ENCODE measurements around the gene CCDC3. TPM values are rescaled to one million over a fixed set of nuclear protein-coding genes. Genes with fewer than 3 reads are reported as not detected.

Gene CCDC3
- total RNA-seq, 1 donor from 2014 or later: 13.0 TPM

GRCh38 chr10:12907656-12908055 lies 93.9 kb downstream of the CCDC3 start:
- Histone ChIP-seq H3K27ac (ENCODE audit: low read depth, low read length) (peak overlapping the region; percentile 36), H3K4me1 (ENCODE audit: control insufficient read depth in 3 of 3, insufficient read depth in 3 of 3, low read length in 3 of 3) (peaks cover 3 to 8% (median 7%) of the 10 kb centered on the region in 3 donors), H3K9me3 (ENCODE audit: control insufficient read depth in 3 of 3, low read length in 3 of 3) (no peaks in the 10 kb centered on the region), H3K36me3 (ENCODE audit: control insufficient read depth in 3 of 3, insufficient read depth in 3 of 3, low read length in 3 of 3) (no peaks in the 10 kb centered on the region), H3K9ac (ENCODE audit: low read depth in 1 of 3, low read length in 3 of 3) (no peak overlapping the region), H3K27me3 (ENCODE audit: control insufficient read depth in 3 of 3, insufficient read depth in 3 of 3, low read length in 3 of 3) (peaks cover 0 to 4% (median 0%) of the 10 kb centered on the region in 3 donors), H3K4me3 (ENCODE audit: low read length in 3 of 3) (no peak overlapping the region)

GRCh38 chr10:12906051-12906541 lies 95.4 kb downstream of the CCDC3 start:
- peak overlapping the region; percentile 6 for H3K27ac ChIP-seq (ENCODE audit: low read depth, low read length)

GRCh38 chr10:12905067-12905466 lies 96.4 kb downstream of the CCDC3 start:
- no peak overlapping the region for H3K4me3 ChIP-seq (ENCODE audit: low read length in 3 of 3)

More at GRCh38 chr10:12906051-12906541, 95.4 kb downstream of the CCDC3 start:
- peaks cover 3 to 8% (median 7%) of the 10 kb centered on the region in 3 donors for H3K4me1 ChIP-seq (ENCODE audit: control insufficient read depth in 3 of 3, insufficient read depth in 3 of 3, low read length in 3 of 3)
- no peak overlapping the region for H3K9ac ChIP-seq (ENCODE audit: low read depth in 1 of 3, low read length in 3 of 3)
- peaks cover 0 to 4% (median 0%) of the 10 kb centered on the region in 3 donors for H3K27me3 ChIP-seq (ENCODE audit: control insufficient read depth in 3 of 3, insufficient read depth in 3 of 3, low read length in 3 of 3)
- H3K4me3 ChIP-seq (ENCODE audit: low read length in 3 of 3): no peak overlapping the region
- no peaks in the 10 kb centered on the region for H3K36me3 ChIP-seq (ENCODE audit: control insufficient read depth in 3 of 3, insufficient read depth in 3 of 3, low read length in 3 of 3)
- H3K9me3 ChIP-seq (ENCODE audit: control insufficient read depth in 3 of 3, low read length in 3 of 3): no peaks in the 10 kb centered on the region

GRCh38 chr10:12902851-12903358 lies 98.6 kb downstream of the CCDC3 start:
- H3K4me3 ChIP-seq (ENCODE audit: low read length in 3 of 3): no peak overlapping the region
- no peaks in the 10 kb centered on the region for H3K9me3 ChIP-seq (ENCODE audit: control insufficient read depth in 3 of 3, low read length in 3 of 3)
- peaks cover 0 to 4% (median 0%) of the 10 kb centered on the region in 3 donors for H3K27me3 ChIP-seq (ENCODE audit: control insufficient read depth in 3 of 3, insufficient read depth in 3 of 3, low read length in 3 of 3)
- no peak overlapping the region for H3K27ac ChIP-seq (ENCODE audit: low read depth, low read length)
- no peaks in the 10 kb centered on the region for H3K36me3 ChIP-seq (ENCODE audit: control insufficient read depth in 3 of 3, insufficient read depth in 3 of 3, low read length in 3 of 3)
- no peak overlapping the region for H3K9ac ChIP-seq (ENCODE audit: low read depth in 1 of 3, low read length in 3 of 3)
- peaks cover 0 to 3% (median 0%) of the 10 kb centered on the region in 3 donors for H3K4me1 ChIP-seq (ENCODE audit: control insufficient read depth in 3 of 3, insufficient read depth in 3 of 3, low read length in 3 of 3)

More at GRCh38 chr10:12905067-12905466, 96.4 kb downstream of the CCDC3 start:
- Histone ChIP-seq H3K36me3 (ENCODE audit: control insufficient read depth in 3 of 3, insufficient read depth in 3 of 3, low read length in 3 of 3) (no peaks in the 10 kb centered on the region), H3K4me1 (ENCODE audit: control insufficient read depth in 3 of 3, insufficient read depth in 3 of 3, low read length in 3 of 3) (peaks cover 3 to 8% (median 6%) of the 10 kb centered on the region in 3 donors), H3K9ac (ENCODE audit: low read depth in 1 of 3, low read length in 3 of 3) (no peak overlapping the region), H3K27ac (ENCODE audit: low read depth, low read length) (no peak overlapping the region), H3K9me3 (ENCODE audit: control insufficient read depth in 3 of 3, low read length in 3 of 3) (no peaks in the 10 kb centered on the region), H3K27me3 (ENCODE audit: control insufficient read depth in 3 of 3, insufficient read depth in 3 of 3, low read length in 3 of 3) (peaks cover 0 to 4% (median 0%) of the 10 kb centered on the region in 3 donors)

GRCh38 chr10:12902135-12902572 lies 99.4 kb downstream of the CCDC3 start:
- Histone ChIP-seq H3K27me3 (ENCODE audit: control insufficient read depth in 3 of 3, insufficient read depth in 3 of 3, low read length in 3 of 3) (peaks cover 0 to 4% (median 0%) of the 10 kb centered on the region in 3 donors), H3K9ac (ENCODE audit: low read depth in 1 of 3, low read length in 3 of 3) (no peak overlapping the region), H3K27ac (ENCODE audit: low read depth, low read length) (no peak overlapping the region), H3K9me3 (ENCODE audit: control insufficient read depth in 3 of 3, low read length in 3 of 3) (no peaks in the 10 kb centered on the region), H3K36me3 (ENCODE audit: control insufficient read depth in 3 of 3, insufficient read depth in 3 of 3, low read length in 3 of 3) (no peaks in the 10 kb centered on the region), H3K4me3 (ENCODE audit: low read length in 3 of 3) (no peak overlapping the region), H3K4me1 (ENCODE audit: control insufficient read depth in 3 of 3, insufficient read depth in 3 of 3, low read length in 3 of 3) (peaks cover 0 to 3% (median 0%) of the 10 kb centered on the region in 3 donors)

GRCh38 chr10:12899546-12899945 lies 102.0 kb downstream of the CCDC3 start:
- Histone ChIP-seq H3K9me3 (ENCODE audit: control insufficient read depth in 3 of 3, low read length in 3 of 3) (no peaks in the 10 kb centered on the region), H3K4me3 (ENCODE audit: low read length in 3 of 3) (no peak overlapping the region), H3K4me1 (ENCODE audit: control insufficient read depth in 3 of 3, insufficient read depth in 3 of 3, low read length in 3 of 3) (no peaks in the 10 kb centered on the region), H3K36me3 (ENCODE audit: control insufficient read depth in 3 of 3, insufficient read depth in 3 of 3, low read length in 3 of 3) (no peaks in the 10 kb centered on the region), H3K9ac (ENCODE audit: low read depth in 1 of 3, low read length in 3 of 3) (no peak overlapping the region), H3K27me3 (ENCODE audit: control insufficient read depth in 3 of 3, insufficient read depth in 3 of 3, low read length in 3 of 3) (no peaks in the 10 kb centered on the region), H3K27ac (ENCODE audit: low read depth, low read length) (no peak overlapping the region)

GRCh38 chr10:12898271-12898670 lies 103.2 kb downstream of the CCDC3 start:
- no peak overlapping the region for H3K4me3 ChIP-seq (ENCODE audit: low read length in 3 of 3)
- H3K4me1 ChIP-seq (ENCODE audit: control insufficient read depth in 3 of 3, insufficient read depth in 3 of 3, low read length in 3 of 3): no peaks in the 10 kb centered on the region
- no peaks in the 10 kb centered on the region for H3K27me3 ChIP-seq (ENCODE audit: control insufficient read depth in 3 of 3, insufficient read depth in 3 of 3, low read length in 3 of 3)
- no peaks in the 10 kb centered on the region for H3K36me3 ChIP-seq (ENCODE audit: control insufficient read depth in 3 of 3, insufficient read depth in 3 of 3, low read length in 3 of 3)
- H3K27ac ChIP-seq (ENCODE audit: low read depth, low read length): no peak overlapping the region
- no peak overlapping the region for H3K9ac ChIP-seq (ENCODE audit: low read depth in 1 of 3, low read length in 3 of 3)
- H3K9me3 ChIP-seq (ENCODE audit: control insufficient read depth in 3 of 3, low read length in 3 of 3): peaks cover 0 to 4% (median 4%) of the 10 kb centered on the region in 3 donors

GRCh38 chr10:12897278-12897677 lies 104.2 kb downstream of the CCDC3 start:
- no peaks in the 10 kb centered on the region for H3K27me3 ChIP-seq (ENCODE audit: control insufficient read depth in 3 of 3, insufficient read depth in 3 of 3, low read length in 3 of 3)
- no peak overlapping the region for H3K27ac ChIP-seq (ENCODE audit: low read depth, low read length)
- H3K36me3 ChIP-seq (ENCODE audit: control insufficient read depth in 3 of 3, insufficient read depth in 3 of 3, low read length in 3 of 3): no peaks in the 10 kb centered on the region
- H3K9me3 ChIP-seq (ENCODE audit: control insufficient read depth in 3 of 3, low read length in 3 of 3): peaks cover 0 to 4% (median 4%) of the 10 kb centered on the region in 3 donors
- no peak overlapping the region for H3K9ac ChIP-seq (ENCODE audit: low read depth in 1 of 3, low read length in 3 of 3)
- no peaks in the 10 kb centered on the region for H3K4me1 ChIP-seq (ENCODE audit: control insufficient read depth in 3 of 3, insufficient read depth in 3 of 3, low read length in 3 of 3)
- H3K4me3 ChIP-seq (ENCODE audit: low read length in 3 of 3): no peak overlapping the region

GRCh38 chr10:12896251-12896650 lies 105.3 kb downstream of the CCDC3 start:
- peaks cover 0 to 4% (median 4%) of the 10 kb centered on the region in 3 donors for H3K9me3 ChIP-seq (ENCODE audit: control insufficient read depth in 3 of 3, low read length in 3 of 3)
- no peaks in the 10 kb centered on the region for H3K27me3 ChIP-seq (ENCODE audit: control insufficient read depth in 3 of 3, insufficient read depth in 3 of 3, low read length in 3 of 3)
- no peak overlapping the region for H3K9ac ChIP-seq (ENCODE audit: low read depth in 1 of 3, low read length in 3 of 3)
- no peak overlapping the region for H3K4me3 ChIP-seq (ENCODE audit: low read length in 3 of 3)
- no peaks in the 10 kb centered on the region for H3K4me1 ChIP-seq (ENCODE audit: control insufficient read depth in 3 of 3, insufficient read depth in 3 of 3, low read length in 3 of 3)
- no peak overlapping the region for H3K27ac ChIP-seq (ENCODE audit: low read depth, low read length)
- H3K36me3 ChIP-seq (ENCODE audit: control insufficient read depth in 3 of 3, insufficient read depth in 3 of 3, low read length in 3 of 3): no peaks in the 10 kb centered on the region

GRCh38 chr10:12892924-12893323 lies 108.6 kb downstream of the CCDC3 start:
- H3K9me3 ChIP-seq (ENCODE audit: control insufficient read depth in 3 of 3, low read length in 3 of 3): peaks cover 0 to 9% (median 4%) of the 10 kb centered on the region in 3 donors
- H3K9ac ChIP-seq (ENCODE audit: low read depth in 1 of 3, low read length in 3 of 3): no peak overlapping the region
- no peaks in the 10 kb centered on the region for H3K4me1 ChIP-seq (ENCODE audit: control insufficient read depth in 3 of 3, insufficient read depth in 3 of 3, low read length in 3 of 3)
- H3K36me3 ChIP-seq (ENCODE audit: control insufficient read depth in 3 of 3, insufficient read depth in 3 of 3, low read length in 3 of 3): no peaks in the 10 kb centered on the region
- no peak overlapping the region for H3K4me3 ChIP-seq (ENCODE audit: low read length in 3 of 3)
- no peak overlapping the region for H3K27ac ChIP-seq (ENCODE audit: low read depth, low read length)
- no peaks in the 10 kb centered on the region for H3K27me3 ChIP-seq (ENCODE audit: control insufficient read depth in 3 of 3, insufficient read depth in 3 of 3, low read length in 3 of 3)

Measured in skeletal muscle tissue (tissue), 4 donors.